ENCODE results near the gene RAB10. TPM values are rescaled to one million over a fixed set of nuclear protein-coding genes. Genes with fewer than 3 reads are reported as not detected.

The RAB10 gene
- polyA plus RNA-seq, 1 donor from 2014 or later = 169 TPM

GRCh38 chr2:25989154-25989553 is 44.7 kb upstream of the RAB10 start:
- Histone ChIP-seq H2AFZ (ENCODE audit: low read depth, low read length) (no peak overlapping the region), H3F3A (ENCODE audit: insufficient read depth, low read length, poor library complexity, severe bottlenecking) (no peaks in the 10 kb centered on the region), H3K9ac (ENCODE audit: low read length) (no peak overlapping the region), H3K27me3 (ENCODE audit: insufficient read depth, low read depth, low read length) (no peaks in the 10 kb centered on the region), H3K27ac (ENCODE audit: low read length) (no peak overlapping the region), H4K20me1 (ENCODE audit: insufficient read depth) (no peaks in the 10 kb centered on the region), H3K4me2 (ENCODE audit: low read length) (no peak overlapping the region), H3K9me3 (ENCODE audit: low read length) (no peaks in the 10 kb centered on the region), H3K9me2 (ENCODE audit: insufficient read depth, low read length) (no peaks in the 10 kb centered on the region), H3K4me3 (ENCODE audit: low read length) (no peak overlapping the region), H3K36me3 (ENCODE audit: insufficient read depth, low read length) (no peaks in the 10 kb centered on the region), H3K79me2 (replicated peaks; ENCODE audit: insufficient read depth, low read length) (no peaks in the 10 kb centered on the region)
- no peak for TF ChIP-seq POLR2AphosphoS5 (IDR thresholded peaks at IDR 0.05)
- TF ChIP-seq, protein P1, sequence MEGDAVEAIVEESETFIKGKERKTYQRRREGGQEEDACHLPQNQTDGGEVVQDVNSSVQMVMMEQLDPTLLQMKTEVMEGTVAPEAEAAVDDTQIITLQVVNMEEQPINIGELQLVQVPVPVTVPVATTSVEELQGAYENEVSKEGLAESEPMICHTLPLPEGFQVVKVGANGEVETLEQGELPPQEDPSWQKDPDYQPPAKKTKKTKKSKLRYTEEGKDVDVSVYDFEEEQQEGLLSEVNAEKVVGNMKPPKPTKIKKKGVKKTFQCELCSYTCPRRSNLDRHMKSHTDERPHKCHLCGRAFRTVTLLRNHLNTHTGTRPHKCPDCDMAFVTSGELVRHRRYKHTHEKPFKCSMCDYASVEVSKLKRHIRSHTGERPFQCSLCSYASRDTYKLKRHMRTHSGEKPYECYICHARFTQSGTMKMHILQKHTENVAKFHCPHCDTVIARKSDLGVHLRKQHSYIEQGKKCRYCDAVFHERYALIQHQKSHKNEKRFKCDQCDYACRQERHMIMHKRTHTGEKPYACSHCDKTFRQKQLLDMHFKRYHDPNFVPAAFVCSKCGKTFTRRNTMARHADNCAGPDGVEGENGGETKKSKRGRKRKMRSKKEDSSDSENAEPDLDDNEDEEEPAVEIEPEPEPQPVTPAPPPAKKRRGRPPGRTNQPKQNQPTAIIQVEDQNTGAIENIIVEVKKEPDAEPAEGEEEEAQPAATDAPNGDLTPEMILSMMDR (IDR thresholded peaks at IDR 0.05; ENCODE audit: poor library complexity, severe bottlenecking) = no peak
- no peak for TF ChIP-seq EP300 (conservative IDR thresholded peaks at IDR 0.05; ENCODE audit: poor library complexity, severe bottlenecking)
- no peak for TF ChIP-seq EZH2 (IDR thresholded peaks at IDR 0.05; ENCODE audit: borderline replicate concordance, insufficient read depth, low read length, poor library complexity, severe bottlenecking)
- no peak for TF ChIP-seq REST (IDR thresholded peaks at IDR 0.05; ENCODE audit: borderline replicate concordance)

GRCh38 chr2:25991965-25992364 is 41.9 kb upstream of the RAB10 start:
- no peaks in the 10 kb centered on the region for H3K9me3 ChIP-seq (ENCODE audit: low read length)
- TF ChIP-seq, protein P1 (IDR thresholded peaks at IDR 0.05; ENCODE audit: poor library complexity, severe bottlenecking) = no peak
- TF ChIP-seq EP300 (conservative IDR thresholded peaks at IDR 0.05; ENCODE audit: poor library complexity, severe bottlenecking) (no peak), SMC3 (conservative IDR thresholded peaks at IDR 0.05; ENCODE audit: poor library complexity) (no peak), TAF1 (IDR thresholded peaks at IDR 0.05; ENCODE audit: low read depth) (no peak), POLR2AphosphoS5 (IDR thresholded peaks at IDR 0.05) (no peak), EZH2 (IDR thresholded peaks at IDR 0.05; ENCODE audit: borderline replicate concordance, insufficient read depth, low read length, poor library complexity, severe bottlenecking) (no peak), REST (IDR thresholded peaks at IDR 0.05; ENCODE audit: borderline replicate concordance) (no peak)
- H3F3A ChIP-seq (ENCODE audit: insufficient read depth, low read length, poor library complexity, severe bottlenecking) = no peaks in the 10 kb centered on the region
- no peak overlapping the region for H3K9ac ChIP-seq (ENCODE audit: low read length)
- no peaks in the 10 kb centered on the region for H3K79me2 ChIP-seq (replicated peaks; ENCODE audit: insufficient read depth, low read length)
- no peak overlapping the region for H2AFZ ChIP-seq (ENCODE audit: low read depth, low read length)
- no peak overlapping the region for H3K4me2 ChIP-seq (ENCODE audit: low read length)
- no peaks in the 10 kb centered on the region for H3K36me3 ChIP-seq (ENCODE audit: insufficient read depth, low read length)
- H3K27ac ChIP-seq (ENCODE audit: low read length) = no peak overlapping the region
- no peaks in the 10 kb centered on the region for H3K9me2 ChIP-seq (ENCODE audit: insufficient read depth, low read length)
- no peaks in the 10 kb centered on the region for H3K27me3 ChIP-seq (ENCODE audit: insufficient read depth, low read depth, low read length)
- no peak overlapping the region for H3K4me3 ChIP-seq (ENCODE audit: low read length)
- no peaks in the 10 kb centered on the region for H4K20me1 ChIP-seq (ENCODE audit: insufficient read depth)
